ENCODE measurements around the gene COBL. TPM values are rescaled to one million over a fixed set of nuclear protein-coding genes. Genes with fewer than 3 reads are reported as not detected.
"Not testable (repeated sequence)": the region's sequence is repeated elsewhere in the genome, so short reads cannot be mapped to it uniquely, and the experiment has no call there.

The COBL gene
- polyA plus RNA-seq, 1 donor (not counting 4 experiments of a cell fraction or from before 2014, with no cell fraction given), result 4.5 TPM

DNA sequence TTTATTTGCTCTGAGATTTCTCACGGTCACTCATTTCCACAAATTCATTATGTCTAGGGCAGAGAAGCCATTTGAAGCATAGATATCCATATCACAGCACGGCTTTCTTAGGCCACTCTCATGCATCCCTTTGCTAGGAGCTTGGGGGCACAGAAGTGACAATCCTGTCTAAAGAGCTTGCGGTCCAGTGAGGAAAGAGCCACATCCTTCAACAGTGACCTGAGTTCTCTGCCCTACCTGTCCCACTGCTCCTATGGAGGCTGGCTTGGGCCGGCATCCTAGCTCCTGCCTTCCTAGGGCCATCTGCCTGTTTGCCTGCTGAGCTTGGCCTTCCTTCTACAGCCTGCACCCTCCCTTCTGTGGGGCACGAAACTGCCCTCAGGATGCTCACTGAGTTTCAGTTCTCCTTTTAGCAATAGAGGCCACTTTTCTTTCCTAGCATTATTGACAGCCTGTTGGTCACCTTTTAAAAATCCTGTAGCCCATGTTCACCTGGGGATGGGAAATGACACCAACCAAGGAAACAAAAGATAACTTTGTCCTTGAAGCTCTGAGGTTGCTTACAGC lies 321.8 kb downstream of the COBL start:
- dilution Hi-C loops (cut with MboI; ENCODE audit: extremely low pct_ligation_motif_present, low sequenced_read_pairs), result no loop called here
- no peak for TF ChIP-seq EZH2 (IDR thresholded peaks at IDR 0.05; ENCODE audit: low read length)
- TF ChIP-seq, protein P1, sequence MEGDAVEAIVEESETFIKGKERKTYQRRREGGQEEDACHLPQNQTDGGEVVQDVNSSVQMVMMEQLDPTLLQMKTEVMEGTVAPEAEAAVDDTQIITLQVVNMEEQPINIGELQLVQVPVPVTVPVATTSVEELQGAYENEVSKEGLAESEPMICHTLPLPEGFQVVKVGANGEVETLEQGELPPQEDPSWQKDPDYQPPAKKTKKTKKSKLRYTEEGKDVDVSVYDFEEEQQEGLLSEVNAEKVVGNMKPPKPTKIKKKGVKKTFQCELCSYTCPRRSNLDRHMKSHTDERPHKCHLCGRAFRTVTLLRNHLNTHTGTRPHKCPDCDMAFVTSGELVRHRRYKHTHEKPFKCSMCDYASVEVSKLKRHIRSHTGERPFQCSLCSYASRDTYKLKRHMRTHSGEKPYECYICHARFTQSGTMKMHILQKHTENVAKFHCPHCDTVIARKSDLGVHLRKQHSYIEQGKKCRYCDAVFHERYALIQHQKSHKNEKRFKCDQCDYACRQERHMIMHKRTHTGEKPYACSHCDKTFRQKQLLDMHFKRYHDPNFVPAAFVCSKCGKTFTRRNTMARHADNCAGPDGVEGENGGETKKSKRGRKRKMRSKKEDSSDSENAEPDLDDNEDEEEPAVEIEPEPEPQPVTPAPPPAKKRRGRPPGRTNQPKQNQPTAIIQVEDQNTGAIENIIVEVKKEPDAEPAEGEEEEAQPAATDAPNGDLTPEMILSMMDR (optimal IDR thresholded peaks at IDR 0.05 in 1 of 3, IDR thresholded peaks at IDR 0.05 in 1 of 3, conservative IDR thresholded peaks at IDR 0.05 in 1 of 3; ENCODE audit: extremely low read depth in 1 of 3, insufficient read depth in 2 of 3, low read length in 3 of 3), result no peak
- no peaks in the 10 kb centered on the region for H3K9me1 ChIP-seq (ENCODE audit: control insufficient read depth, extremely low read depth, insufficient read depth, low read length)
- H3K4me3 ChIP-seq (ENCODE audit: control insufficient read depth in 2 of 3, extremely low read depth in 1 of 3, insufficient read depth in 2 of 3, low read depth in 1 of 3, low read length in 3 of 3), result no peak overlapping the region
- H3K36me3 ChIP-seq (ENCODE audit: control insufficient read depth in 2 of 2, extremely low read depth in 1 of 2, insufficient read depth in 2 of 2, low read length in 2 of 2), result no peaks in the 10 kb centered on the region
- DNase-seq (ENCODE audit: low read depth, low spot score) (no peak), FAIRE-seq (no peak)
- no peaks in the 10 kb centered on the region for H3K9me3 ChIP-seq (ENCODE audit: control insufficient read depth, low read depth, low read length)
- no peak overlapping the region for H3K27ac ChIP-seq (ENCODE audit: control insufficient read depth, insufficient read depth, low read length)
- H3K4me1 ChIP-seq (ENCODE audit: control insufficient read depth, extremely low read depth, insufficient read depth, low read length), result no peaks in the 10 kb centered on the region
- no peaks in the 10 kb centered on the region for H3K79me2 ChIP-seq (ENCODE audit: control insufficient read depth, insufficient read depth, low read length)
- no peak overlapping the region for H2AFZ ChIP-seq (ENCODE audit: control insufficient read depth, low read length)
- H3K4me2 ChIP-seq (ENCODE audit: control insufficient read depth, extremely low read depth, insufficient read depth, low read depth, low read length), result no peak overlapping the region
- no peak overlapping the region for H3K9ac ChIP-seq (ENCODE audit: control insufficient read depth, extremely low read depth, insufficient read depth, low read length)
- no peaks in the 10 kb centered on the region for H3K27me3 ChIP-seq (ENCODE audit: control insufficient read depth, extremely low read depth, insufficient read depth, low read length)
- no peaks in the 10 kb centered on the region for H4K20me1 ChIP-seq (ENCODE audit: control insufficient read depth, extremely low read depth, insufficient read depth, low read length)

GRCh38 chr7:50990214-50990613 lies 326.4 kb downstream of the COBL start:
- H3K9me3 ChIP-seq (ENCODE audit: control insufficient read depth, low read depth, low read length); FAIRE-seq; H3K27me3 ChIP-seq (ENCODE audit: control insufficient read depth, extremely low read depth, insufficient read depth, low read length); H3K36me3 ChIP-seq (ENCODE audit: control insufficient read depth in 2 of 2, extremely low read depth in 1 of 2, insufficient read depth in 2 of 2, low read length in 2 of 2); H2AFZ ChIP-seq (ENCODE audit: control insufficient read depth, low read length); H4K20me1 ChIP-seq (ENCODE audit: control insufficient read depth, extremely low read depth, insufficient read depth, low read length); H3K27ac ChIP-seq (ENCODE audit: control insufficient read depth, insufficient read depth, low read length); H3K9me1 ChIP-seq (ENCODE audit: control insufficient read depth, extremely low read depth, insufficient read depth, low read length); H3K9ac ChIP-seq (ENCODE audit: control insufficient read depth, extremely low read depth, insufficient read depth, low read length); dilution Hi-C loops (cut with MboI; ENCODE audit: extremely low pct_ligation_motif_present, low sequenced_read_pairs); H3K4me3 ChIP-seq (ENCODE audit: control insufficient read depth in 2 of 3, extremely low read depth in 1 of 3, insufficient read depth in 2 of 3, low read depth in 1 of 3, low read length in 3 of 3); DNase-seq (ENCODE audit: low read depth, low spot score); H3K79me2 ChIP-seq (ENCODE audit: control insufficient read depth, insufficient read depth, low read length); H3K4me1 ChIP-seq (ENCODE audit: control insufficient read depth, extremely low read depth, insufficient read depth, low read length); H3K4me2 ChIP-seq (ENCODE audit: control insufficient read depth, extremely low read depth, insufficient read depth, low read depth, low read length): not testable (repeated sequence)

GRCh38 chr7:50988988-50989387 lies 327.6 kb downstream of the COBL start:
- TF ChIP-seq, protein P1 (optimal IDR thresholded peaks at IDR 0.05 in 1 of 3, IDR thresholded peaks at IDR 0.05 in 1 of 3, conservative IDR thresholded peaks at IDR 0.05 in 1 of 3; ENCODE audit: extremely low read depth in 1 of 3, insufficient read depth in 2 of 3, low read length in 3 of 3), result no peak
- no peak for TF ChIP-seq EZH2 (IDR thresholded peaks at IDR 0.05; ENCODE audit: low read length)
- Histone ChIP-seq H3K9ac (ENCODE audit: control insufficient read depth, extremely low read depth, insufficient read depth, low read length) (no peak overlapping the region), H4K20me1 (ENCODE audit: control insufficient read depth, extremely low read depth, insufficient read depth, low read length) (no peaks in the 10 kb centered on the region), H3K27me3 (ENCODE audit: control insufficient read depth, extremely low read depth, insufficient read depth, low read length) (no peaks in the 10 kb centered on the region), H3K4me2 (ENCODE audit: control insufficient read depth, extremely low read depth, insufficient read depth, low read depth, low read length) (no peak overlapping the region), H3K9me1 (ENCODE audit: control insufficient read depth, extremely low read depth, insufficient read depth, low read length) (no peaks in the 10 kb centered on the region), H3K4me1 (ENCODE audit: control insufficient read depth, extremely low read depth, insufficient read depth, low read length) (no peaks in the 10 kb centered on the region), H3K9me3 (ENCODE audit: control insufficient read depth, low read depth, low read length) (no peaks in the 10 kb centered on the region), H2AFZ (ENCODE audit: control insufficient read depth, low read length) (no peak overlapping the region), H3K27ac (ENCODE audit: control insufficient read depth, insufficient read depth, low read length) (no peak overlapping the region), H3K4me3 (ENCODE audit: control insufficient read depth in 2 of 3, extremely low read depth in 1 of 3, insufficient read depth in 2 of 3, low read depth in 1 of 3, low read length in 3 of 3) (no peak overlapping the region), H3K36me3 (ENCODE audit: control insufficient read depth in 2 of 2, extremely low read depth in 1 of 2, insufficient read depth in 2 of 2, low read length in 2 of 2) (no peaks in the 10 kb centered on the region), H3K79me2 (ENCODE audit: control insufficient read depth, insufficient read depth, low read length) (no peaks in the 10 kb centered on the region)
- no peak for DNase-seq (ENCODE audit: low read depth, low spot score)
- FAIRE-seq, result no peak
- dilution Hi-C loops (cut with MboI; ENCODE audit: extremely low pct_ligation_motif_present, low sequenced_read_pairs), result no loop called here
